Measurements from ENCODE around the gene UCKL1.
"Not testable (repeated sequence)": the region's sequence is repeated elsewhere in the genome, so short reads cannot be mapped to it uniquely, and the experiment has no call there.

Gene UCKL1

DNA sequence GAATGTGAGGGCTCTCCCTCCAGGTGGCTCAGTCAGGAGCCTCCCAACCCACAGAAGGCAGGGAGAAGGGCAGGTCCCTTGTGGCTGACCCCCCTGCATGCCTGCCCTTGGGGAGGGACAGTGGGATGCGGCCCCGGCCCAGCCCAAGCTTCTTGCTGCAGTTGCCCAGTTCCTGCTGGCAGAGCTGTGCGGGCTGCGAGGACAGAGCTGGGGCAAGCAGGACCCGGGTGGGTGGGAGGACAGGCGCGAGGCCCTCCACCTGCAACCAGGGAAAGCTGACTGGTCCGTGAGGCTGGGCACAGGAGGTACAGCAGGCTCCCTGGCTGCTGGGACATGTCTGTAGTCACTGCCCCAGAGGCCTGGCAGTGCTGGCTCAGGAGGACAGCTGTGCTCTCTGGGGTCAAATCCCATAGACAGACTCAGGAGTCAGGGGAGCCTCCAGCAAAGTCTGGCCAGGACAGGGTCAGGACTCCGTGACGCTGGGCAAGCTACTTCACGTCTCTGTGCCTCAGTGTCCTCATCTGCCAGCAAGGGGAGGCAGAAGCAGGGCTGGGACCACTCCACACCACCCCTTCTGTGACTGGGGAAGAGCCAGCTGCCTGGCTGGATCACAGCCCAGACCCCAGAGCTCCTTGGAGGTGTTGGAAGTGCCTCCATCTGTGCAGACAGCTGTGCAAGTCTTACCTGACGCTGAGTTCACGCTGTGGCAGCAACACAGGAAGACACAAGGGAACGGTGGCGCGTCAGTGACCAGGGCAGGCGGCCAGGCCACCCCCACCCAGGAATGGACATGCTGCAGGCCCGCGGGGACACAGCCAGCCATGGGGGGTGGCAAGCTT is 13.0 kb downstream of the UCKL1 start:
- DNase-seq = no peak

DNA sequence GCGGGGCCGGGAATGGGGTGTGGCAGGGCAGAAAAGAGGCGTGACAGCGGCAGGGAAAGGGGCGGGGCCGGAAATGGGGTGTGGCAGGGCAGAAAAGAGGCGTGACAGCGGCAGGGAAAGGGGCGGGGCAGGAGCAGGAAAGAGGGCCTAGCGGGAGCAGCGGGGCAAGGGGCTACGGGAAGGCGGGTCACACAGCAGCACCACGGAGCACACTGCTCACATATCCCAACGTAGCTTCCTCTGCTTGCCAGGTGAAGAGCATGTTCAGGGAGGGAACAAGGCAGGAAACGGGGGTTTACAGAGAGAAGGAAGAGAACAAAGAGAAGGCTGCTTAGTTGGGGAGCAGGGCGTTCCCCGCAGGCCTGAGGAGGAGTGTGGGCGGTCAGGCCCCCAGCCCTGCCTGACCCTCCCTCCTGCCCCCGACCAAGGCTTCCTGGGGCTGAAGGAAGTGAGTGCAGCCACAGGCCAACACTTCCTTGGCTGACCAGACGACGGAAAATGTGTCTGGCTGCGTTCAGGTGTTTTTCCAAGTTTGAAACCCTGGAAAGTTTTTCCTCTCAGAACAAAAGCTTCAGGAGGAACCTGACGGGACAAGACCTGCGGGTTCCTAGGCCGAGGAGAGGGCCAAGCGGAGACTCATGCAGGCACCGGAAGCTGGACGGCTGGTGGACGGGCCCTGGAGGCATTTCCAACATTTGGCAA is 13.8 kb downstream of the UCKL1 start:
- no peak for DNase-seq

DNA sequence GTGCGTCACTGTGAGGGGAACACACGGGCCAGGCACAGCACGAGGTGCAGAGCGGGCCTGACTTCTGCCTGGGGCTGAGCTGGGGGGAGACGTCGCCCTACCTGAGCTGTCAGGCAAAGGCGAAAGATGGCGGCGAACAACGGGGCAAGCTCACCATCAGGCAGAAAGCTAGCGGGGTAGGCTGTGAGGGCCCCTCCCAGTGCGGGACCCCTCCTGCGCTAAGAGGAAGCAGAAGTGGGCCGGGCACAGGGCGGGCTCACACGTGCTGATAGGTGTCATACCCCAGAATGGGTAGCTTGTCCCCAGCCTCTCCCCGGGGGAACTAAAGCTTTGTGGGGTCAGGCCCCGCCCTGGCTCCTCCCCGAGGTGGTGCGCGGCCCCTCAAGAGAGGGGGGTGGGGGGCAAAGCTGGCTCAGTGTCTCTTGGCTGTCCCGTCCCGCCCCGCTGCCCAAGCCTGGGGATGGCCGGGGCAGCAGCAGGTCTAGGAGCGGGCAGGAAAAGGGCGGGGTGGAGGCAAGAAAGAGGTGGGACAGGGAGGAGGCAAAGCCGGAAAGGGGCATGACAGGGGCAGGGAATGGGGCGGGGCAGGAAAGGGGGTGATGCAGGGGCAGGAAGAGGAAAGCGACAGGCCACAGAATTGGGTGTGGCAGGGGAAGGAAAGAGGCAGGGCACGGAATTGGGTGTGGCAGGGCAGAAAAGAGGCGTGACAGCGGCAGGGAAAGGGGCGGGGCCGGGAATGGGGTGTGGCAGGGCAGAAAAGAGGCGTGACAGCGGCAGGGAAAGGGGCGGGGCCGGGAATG is 14.7 kb downstream of the UCKL1 start:
- no peak for DNase-seq

DNA sequence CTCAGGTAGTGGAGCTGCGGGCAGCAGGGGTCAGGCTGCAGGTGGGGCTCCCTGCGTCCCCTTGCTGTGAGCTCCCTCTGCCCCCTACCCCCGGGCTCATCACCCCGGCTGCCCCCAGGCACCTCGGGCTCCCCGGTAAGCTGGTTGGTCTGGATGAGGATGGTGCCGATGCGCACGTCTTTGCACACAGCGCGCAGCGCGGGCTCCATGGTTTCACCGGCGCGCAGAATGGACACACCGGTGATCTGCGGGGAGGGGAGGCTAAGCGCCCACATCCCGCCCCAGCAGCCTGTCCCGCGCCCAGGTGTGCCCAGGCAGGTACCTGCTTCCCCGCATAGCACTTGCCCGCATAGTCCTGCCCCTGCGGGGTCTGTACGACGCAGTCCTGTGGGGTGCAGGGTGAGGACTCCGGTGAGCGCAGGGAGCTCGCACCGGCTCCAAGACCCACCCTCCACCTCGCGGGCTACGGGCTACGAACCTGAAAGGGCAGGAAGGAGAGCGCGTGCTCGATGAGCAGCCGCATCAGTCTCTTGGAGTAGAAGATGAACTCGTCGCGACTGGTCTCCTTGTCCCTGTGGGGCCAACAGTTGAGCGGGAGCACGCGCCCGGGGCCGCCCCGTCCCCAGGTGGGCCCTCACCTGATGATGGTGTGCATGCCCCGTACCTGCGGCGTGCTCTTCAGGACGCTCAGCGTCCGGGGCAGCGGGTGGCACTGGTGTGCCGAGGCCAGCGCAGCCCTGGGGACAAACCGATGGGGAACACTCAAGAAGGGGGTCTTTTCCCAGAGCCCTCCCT is 15.5 kb downstream of the UCKL1 start:
- no peak for DNase-seq

DNA sequence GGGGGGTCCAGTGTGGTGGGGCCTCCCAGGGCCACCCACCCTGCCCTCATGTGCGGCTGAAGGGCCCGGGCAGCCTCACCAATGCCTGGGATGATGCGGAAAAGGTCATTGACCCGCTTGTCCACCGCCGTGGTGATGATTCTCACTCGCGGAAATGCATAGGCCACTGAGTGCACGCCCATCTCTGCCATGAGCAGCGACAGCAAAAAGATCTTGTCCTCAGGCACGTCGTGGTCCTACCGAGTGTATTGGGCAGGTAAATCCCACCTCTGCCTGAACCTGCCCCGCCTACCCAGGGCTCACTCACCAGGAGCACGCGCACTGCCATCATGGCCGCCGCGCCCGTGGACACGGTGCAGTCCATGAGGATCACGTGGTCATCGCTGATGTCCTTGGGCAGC is 16.1 kb downstream of the UCKL1 start:
- no peak for DNase-seq

DNA sequence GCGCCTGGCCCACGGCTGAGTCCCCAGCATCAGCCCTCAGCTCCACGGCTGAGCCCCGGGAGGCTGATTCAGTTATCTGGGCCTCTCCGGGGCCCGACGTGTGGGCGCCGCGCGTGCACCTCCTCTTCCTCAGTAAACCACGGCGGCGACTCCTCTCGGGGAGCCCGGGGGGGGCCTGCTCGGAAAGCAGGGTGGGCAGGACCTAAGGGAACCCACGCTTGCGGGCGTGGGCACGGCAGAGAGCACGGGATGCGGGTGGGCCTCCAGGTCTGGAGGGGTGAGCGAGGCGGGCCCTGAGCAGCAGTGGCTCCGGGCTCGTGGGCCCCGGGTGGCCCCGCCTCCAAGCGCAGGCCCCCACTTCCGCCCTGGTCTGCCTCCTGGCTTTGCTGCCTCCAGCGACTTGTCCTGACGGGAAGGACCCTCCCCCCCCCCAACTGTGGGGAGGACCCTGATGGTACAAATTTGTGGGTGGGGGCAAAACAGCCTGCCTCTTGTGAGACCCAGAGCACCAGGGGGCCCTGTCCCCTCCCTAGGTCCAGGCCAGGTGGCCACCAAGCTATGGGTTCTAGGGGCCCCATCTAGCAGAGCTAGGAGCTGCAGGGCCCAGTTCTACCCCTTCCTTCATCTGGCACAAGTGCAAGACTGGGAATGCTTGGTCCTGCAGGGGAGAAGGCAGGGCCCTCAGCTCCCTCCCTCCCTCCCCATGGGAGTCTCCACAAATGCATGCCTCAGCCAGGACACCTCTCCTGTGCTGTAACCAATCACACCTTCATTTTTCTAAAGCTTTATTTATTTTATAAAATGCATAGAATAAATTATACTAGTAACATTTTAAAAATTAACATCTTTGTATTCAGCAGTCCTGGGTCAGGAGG is 16.9 kb downstream of the UCKL1 start:
- DNase-seq = no peak

DNA sequence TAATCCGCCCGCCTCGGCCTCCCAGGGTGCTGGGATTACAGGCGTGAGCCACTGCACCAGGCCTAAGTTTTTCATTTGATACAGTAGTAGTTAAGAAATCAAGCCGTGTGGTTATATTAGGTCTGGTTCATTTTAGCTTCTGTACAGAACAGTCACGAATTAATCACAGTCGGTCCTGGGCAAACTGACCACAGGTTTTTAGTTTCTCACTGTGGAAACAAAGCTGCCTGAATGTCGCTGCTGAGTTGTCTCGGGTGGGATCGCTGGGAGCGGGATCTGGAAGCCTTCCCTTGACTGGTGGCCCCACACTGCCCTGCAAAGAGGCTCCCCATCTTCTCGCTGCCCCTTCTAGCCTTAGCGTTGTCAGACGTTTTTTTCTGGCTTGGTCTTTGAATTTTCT is 18.6 kb downstream of the UCKL1 start:
- no peak for DNase-seq

DNA sequence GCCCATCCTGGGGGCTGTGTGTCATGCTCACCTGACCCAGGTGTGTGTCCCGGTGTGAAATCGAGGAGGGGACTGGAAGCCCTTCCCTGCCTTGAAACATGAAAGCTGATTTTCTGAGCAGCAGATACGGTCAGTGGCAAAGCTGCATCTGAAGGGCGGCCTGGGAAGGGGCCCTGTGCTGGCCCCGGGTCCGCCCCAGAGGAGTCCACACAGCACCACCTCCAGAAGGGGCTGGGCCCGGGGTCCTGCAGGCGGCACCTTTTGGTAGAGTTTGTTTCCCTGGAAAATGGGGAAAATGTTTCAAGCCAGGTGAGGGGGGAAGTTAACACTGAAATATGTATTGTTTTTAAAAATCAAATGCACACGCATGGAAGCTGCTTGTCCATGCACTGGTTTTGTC is 20.8 kb downstream of the UCKL1 start:
- no peak for DNase-seq

DNA sequence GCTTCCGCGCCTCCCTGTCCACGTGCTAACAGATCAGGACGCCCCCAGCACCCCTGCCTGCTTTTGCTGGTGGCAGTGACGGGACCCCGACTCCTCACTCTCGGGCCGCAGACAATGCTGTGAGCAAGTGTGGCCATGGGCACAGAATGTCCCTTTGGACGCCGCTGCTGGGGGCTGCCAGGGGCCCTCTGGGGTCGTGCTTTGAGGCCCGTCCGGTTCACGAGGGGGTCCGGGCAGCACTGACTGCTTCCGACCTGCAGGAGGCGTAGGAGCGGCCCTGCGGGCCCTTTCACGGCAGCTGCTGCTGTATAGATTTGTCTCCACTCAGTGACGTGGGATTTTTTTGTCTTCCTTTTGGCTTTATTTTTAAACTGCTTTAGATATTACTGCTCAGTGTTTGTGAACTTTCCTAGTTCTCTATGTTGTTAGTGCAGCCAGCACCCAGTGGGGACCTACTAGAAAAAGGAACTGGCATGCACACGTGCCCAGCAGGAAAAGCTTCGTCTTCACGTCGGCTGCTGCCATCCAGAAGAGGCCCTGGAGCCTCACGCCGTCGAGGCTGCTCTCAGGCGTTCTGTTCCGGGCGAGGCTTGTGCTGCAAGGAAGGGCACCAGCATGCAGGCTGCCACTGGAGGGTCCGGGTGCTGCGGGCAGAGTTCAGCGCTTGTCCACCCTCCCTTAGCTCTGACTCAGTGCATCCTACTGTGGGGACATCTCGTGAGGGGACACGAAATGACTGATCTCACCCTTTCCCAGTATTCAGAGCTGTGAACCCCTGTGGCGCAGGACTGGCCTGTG is 21.7 kb downstream of the UCKL1 start:
- DNase-seq = no peak

DNA sequence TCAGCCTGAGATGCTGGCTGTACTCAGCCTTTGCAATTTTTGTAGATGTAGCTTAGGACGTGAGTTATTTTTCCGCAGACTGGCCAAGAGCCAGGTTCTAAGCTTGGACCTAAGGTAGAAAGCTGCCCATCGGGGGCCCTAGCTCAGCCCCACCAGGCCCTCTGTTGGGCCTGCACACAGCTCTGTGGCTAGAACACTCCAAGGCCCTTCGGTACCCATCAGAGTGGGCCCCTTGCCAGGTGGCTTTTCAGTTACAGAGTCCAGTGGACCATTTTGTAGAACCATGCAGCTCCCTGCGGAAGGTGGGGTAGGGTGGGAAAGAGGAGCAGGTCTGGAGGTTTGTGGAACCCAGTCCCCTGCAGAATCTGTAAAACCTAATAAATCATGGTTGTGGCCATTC is 22.6 kb downstream of the UCKL1 start:
- DNase-seq = no peak

DNA sequence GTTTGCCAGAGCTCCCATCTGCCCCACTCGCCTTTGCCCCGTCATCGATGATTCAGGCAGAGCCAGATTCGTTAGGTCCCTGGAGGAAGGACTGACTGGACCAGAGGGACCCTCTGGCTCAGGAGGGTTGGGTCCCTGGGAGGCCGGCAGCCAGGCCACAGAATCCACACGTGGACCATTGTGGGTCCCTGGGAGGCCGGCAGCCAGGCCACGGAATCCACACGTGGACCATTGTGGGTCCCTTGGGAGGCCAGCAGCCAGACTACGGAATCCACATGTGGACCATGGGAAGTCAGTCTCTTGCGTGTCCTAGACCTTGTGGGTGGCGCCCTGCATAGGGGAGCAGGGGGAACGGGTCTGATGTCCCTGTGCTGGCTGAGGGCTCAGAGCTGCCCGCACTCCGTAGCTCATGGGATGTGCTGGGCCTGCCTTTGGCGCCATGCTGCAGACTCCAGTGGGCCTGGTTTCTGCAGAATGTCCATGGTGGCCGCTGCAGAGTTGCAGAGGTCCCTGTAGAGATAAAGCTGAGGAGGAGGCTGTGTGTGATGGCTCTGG is 23.5 kb downstream of the UCKL1 start:
- DNase-seq = no peak

DNA sequence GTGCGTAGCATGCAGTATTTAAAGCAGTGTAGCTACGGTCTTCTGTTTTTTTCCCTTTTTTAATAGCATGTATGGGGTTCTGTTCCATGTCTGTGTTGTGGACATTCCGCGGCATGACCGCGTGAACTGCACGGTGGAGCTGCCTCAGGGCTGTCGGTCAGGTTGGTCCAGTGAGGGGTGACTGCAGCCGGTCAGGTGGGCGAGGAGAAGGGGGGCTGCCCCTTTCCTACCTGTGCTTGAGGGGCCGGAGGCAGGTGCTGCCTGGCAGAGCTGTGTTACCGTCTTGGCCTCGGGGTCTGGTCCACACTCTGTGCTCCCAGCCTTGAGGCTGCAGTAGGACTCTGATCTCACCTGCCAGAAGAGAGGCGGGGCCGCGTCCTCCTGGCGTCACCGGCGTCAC is 24.5 kb downstream of the UCKL1 start:
- no peak for DNase-seq

DNA sequence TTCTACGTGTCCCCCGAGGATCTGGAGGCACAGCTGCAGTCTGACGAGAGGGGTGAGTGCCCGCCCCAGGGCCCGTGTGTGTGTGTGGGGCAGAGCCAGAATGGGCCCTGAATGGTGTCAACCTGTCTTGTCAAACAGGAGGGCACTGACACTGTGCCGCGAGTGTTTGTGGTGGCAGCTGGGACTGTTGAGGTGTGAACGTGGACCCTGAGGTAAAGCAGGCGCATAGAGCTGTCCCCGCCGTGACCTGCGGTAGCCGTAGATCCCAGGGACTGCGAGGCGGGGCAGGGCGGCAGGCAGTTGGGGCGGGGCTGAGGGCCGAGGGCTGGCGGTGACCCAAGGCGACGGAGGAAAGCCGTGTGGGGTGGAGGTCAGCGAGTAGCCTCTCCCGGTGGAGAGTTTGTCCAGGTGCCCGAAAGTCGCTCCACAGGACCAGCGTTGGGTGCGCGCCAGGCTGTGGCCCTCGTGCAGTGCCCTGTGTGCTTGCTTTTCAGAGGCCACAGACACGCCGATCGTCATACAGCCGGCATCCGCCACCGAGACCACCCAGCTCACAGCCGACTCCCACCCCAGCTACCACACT is 25.2 kb downstream of the UCKL1 start:
- no peak for DNase-seq

DNA sequence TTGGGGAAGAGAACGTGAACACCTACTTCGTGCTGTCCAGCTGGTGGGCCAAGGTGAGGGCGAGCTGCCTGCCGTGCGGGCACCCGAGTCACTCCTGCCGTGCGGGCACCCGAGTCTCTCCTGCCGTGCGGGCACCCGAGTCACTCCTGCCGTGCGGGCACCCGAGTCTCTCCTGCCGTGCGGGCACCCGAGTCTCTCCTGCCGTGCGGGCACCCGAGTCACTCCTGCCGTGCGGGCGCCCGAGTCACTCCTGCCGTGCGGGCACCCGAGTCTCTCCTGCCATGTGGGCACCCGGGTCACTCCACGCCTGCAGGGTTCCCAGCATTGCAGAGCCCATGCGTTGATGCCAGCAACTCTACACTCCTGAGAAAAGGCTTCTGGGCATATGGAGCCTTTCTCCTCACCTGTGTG is 26.7 kb downstream of the UCKL1 start:
- DNase-seq = not testable (repeated sequence)

DNA sequence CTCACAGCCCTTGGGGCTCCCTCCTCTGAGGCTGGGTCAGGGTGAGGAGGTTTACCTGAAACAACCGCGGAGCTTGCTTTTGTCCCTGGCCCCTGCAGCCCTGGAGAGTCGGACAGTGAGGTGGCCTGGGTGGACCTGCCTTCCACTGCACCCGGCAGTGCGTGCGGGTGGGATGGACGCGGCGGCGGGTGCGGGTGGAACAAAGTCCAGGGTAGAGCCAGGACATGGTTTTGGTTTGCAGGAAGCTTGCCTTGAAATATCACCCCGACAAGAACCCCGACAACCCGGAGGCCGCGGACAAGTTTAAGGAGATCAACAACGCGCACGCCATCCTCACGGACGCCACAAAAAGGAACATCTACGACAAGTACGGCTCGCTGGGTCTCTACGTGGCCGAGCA is 27.1 kb downstream of the UCKL1 start:
- DNase-seq = no peak

DNA sequence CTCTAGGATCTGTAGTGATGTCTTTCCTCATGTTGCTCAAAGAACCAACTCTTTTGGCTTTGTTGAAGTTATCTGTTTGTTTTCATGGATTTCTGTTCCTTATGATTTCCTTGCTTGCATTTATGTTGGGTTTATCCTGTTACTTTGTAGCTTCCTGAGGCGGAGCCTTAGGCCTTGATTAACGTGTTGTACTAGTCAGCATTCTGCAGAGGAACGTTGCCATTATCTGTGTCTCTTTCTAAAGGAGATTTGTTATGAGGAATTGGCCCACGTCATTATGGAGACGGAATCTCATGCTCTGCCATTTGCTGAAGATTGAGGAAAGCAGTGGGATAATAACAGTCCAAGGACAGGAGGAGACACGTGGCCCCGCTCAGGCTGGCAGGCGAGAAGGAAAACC is 29.9 kb downstream of the UCKL1 start:
- no peak for DNase-seq

DNA sequence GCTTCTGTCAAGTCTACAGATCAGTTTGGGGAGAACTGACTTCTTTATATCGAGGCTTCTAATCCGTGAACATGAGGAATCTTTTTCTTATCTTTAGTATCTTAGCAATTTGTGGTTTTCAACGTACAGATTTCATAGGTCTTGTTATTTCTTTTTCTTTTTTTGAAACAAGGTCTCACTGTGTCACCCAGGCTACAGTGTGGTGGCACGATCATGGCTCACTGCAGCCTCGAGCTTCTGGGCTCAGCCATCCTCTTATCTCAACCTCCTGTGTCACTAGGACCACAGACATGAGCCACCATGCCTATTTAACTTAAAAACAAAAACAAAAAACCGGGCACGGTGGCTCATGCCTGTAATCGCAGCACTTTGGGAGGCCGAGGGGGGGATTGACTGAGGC is 32.0 kb downstream of the UCKL1 start:
- no peak for DNase-seq

DNA sequence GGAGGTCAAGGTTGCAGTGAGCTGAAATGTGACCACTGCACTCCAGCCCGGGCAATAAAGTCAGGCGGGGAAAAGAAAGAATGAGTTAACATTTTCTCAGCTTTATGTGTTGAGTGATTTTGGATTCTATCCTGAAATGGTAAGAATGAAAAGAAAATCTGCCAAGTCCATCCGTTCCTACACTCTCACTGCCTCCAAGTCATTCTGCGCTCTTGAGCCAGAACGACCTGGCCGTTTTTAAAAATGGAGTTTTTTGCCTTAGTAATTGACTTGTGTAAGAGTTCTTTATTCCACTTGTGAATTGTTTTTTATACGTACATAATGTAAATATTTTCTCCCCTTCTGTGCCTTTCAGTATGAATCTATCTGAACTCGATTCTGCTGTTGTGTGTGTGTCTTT is 32.6 kb downstream of the UCKL1 start:
- no peak for DNase-seq

DNA sequence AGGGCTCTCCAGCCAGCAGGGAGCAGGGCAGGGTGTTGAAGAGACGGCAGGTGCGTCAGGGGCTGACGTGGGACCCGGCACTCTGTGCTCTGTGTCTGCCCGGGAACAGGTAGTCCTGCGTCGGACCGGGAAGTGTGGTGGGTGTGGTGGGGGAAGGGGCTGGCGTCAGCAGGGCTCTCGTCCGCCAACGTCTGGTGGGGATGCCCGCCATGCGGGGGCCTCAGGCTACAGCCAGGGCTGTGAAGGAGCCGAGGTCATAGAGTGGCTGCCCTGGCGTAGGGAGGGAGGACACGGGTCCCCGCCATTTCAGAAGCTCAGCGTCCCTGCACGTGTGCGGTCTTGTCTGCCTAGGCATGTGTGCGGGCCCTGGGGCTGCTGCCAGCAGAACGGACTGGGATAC is 36.0 kb downstream of the UCKL1 start:
- no peak for DNase-seq

DNA sequence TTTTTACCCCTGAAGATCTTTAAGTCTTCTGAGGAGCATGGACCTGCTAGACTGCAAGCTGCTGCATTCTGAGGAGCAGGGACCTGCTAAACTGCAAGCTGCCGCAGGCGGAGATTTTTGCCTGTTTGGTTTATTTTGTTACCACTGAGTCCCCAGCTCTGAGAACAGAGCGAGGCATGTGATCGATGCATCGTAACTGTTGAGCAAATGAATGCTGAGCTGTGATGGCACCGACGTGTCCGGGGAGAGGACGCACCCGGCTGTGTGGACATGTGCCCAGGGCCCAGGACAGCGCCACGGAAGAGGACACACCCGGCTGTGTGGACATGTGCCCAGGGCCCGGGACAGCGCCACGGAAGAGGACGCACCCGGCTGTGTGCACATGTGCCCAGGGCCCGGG is 37.1 kb downstream of the UCKL1 start:
- DNase-seq = no peak

Data from NCI-H2081 treated with DMSO at 0.1 percent for 48 hours (cell line).